HCT116 (cell line): Measurements from ENCODE around the gene ARAP1. TPM values are rescaled to one million over a fixed set of nuclear protein-coding genes. Genes with fewer than 3 reads are reported as not detected.

Experiments
- ATAC-seq: fragments of 200-7000 bp; cut with Tn5 transposase; 2 replicates; pipeline ENCODE4 v1.9.1; 2020; ENCODE audit warnings: mild to moderate bottlenecking, moderate library complexity
- BruUV-seq: library from RNA; stranded (reverse); fragments of 400-500 nt; replicated peaks from 2 replicates; lab custom pipeline; 2021; lab: Mats Ljungman, UMichigan
- CTCF ChIA-PET: fragments of 300-600 bp; sonication (Branson Sonifier 250); formaldehyde crosslinking; loops from one replicate; lab custom pipeline; 2021; ENCODE audit warnings: antibody characterized with exemption; lab: Charles Lee
- POLR2A ChIA-PET: fragments of 300-600, 350-600 bp; sonication (Branson Sonifier 250); formaldehyde crosslinking; loops from one replicate; lab custom pipeline; 2021; ENCODE audit warnings: antibody characterized with exemption; lab: Charles Lee
- RAD21 ChIA-PET, 2 experiments: fragments of 300-600 bp; sonication (Branson Sonifier 250); formaldehyde crosslinking; loops; one replicate each; lab custom pipeline; 2023; ENCODE audit warnings: low total read pairs in 2 of 2; ENCODE audit not compliant: uncharacterized antibody in 2 of 2, unreplicated experiment in 2 of 2, low non-redundant PET in 1 of 2; lab: Charles Lee
- DNase-seq: peaks from one replicate; pipeline ENCODE4 v3.0.0-alpha.2; 2010; ENCODE audit warnings: low read depth, low spot score
- H2AFZ ChIP-seq: fragments of 200-600 bp; shearing (Covaris generic), sonication (generic); 2 replicates; pipeline ENCODE4 v1.6.1; 2017; ENCODE audit warnings: low read depth, mixed run types, mixed read lengths, antibody characterized with exemption, low read length; ENCODE audit not compliant: poor library complexity, severe bottlenecking
- H3K27ac ChIP-seq: 2 replicates; pipeline ENCODE4 v1.5.1; 2012; ENCODE audit warnings: low read depth, low read length
- H3K27me3 ChIP-seq: fragments of 200-600 bp; sonication (generic); 2 replicates; pipeline ENCODE4 v1.6.1; 2016; ENCODE audit warnings: mixed run types, low read length, mixed read lengths; ENCODE audit not compliant: insufficient read depth
- H3K36me3 ChIP-seq, 2 experiments: fragments of 200-500 bp in 1 of 2; fragments of 200-600 bp in 1 of 2; sonication (Bioruptor generic) in 1 of 2; sonication (generic) in 1 of 2; 2 replicates each; pipeline versions ENCODE4 v1.5.1 to v1.6.1; 2014 to 2016; ENCODE audit warnings: low read length in 2 of 2, inconsistent platforms in 1 of 2, mixed read lengths in 1 of 2, mixed run types in 1 of 2; ENCODE audit not compliant: insufficient read depth in 2 of 2, control insufficient read depth in 1 of 2
- H3K4me1 ChIP-seq, 2 experiments: fragments of 200-600 bp in 1 of 2; sonication (generic) in 1 of 2; 2 replicates each; pipeline versions ENCODE4 v1.5.1 to v1.6.1; 2012 to 2017; ENCODE audit warnings: low read length in 2 of 2, inconsistent platforms in 1 of 2, mild to moderate bottlenecking in 1 of 2, mixed read lengths in 1 of 2, mixed run types in 1 of 2, moderate library complexity in 1 of 2; ENCODE audit not compliant: insufficient read depth in 2 of 2, control insufficient read depth in 1 of 2
- H3K4me2 ChIP-seq: fragments of 200-600 bp; sonication (generic); 2 replicates; pipeline ENCODE4 v1.6.1; 2017; ENCODE audit warnings: mixed run types, low read length, mixed read lengths
- H3K4me3 ChIP-seq, 2 experiments: fragments of 200-600 bp in 1 of 2; sonication (generic) in 1 of 2; replicated peaks in 1 of 2; 2 replicates each; pipeline ENCODE4 v1.5.1; 2011 to 2016; ENCODE audit warnings: low read length in 2 of 2, control low read depth in 1 of 2, low read depth in 1 of 2, mild to moderate bottlenecking in 1 of 2, mixed read lengths in 1 of 2, mixed run types in 1 of 2
- H3K79me2 ChIP-seq: fragments of 200-600 bp; sonication (generic); 2 replicates; pipeline ENCODE4 v1.6.1; 2017; ENCODE audit warnings: mild to moderate bottlenecking, mixed run types, low read length, moderate library complexity, mixed read lengths; ENCODE audit not compliant: insufficient read depth
- H3K9ac ChIP-seq: fragments of 200-600 bp; sonication (generic); 2 replicates; pipeline ENCODE4 v1.6.1; 2016; ENCODE audit warnings: low read length, mixed read lengths
- H3K9me2 ChIP-seq: fragments of 200-600 bp; sonication (generic), shearing (Covaris generic); 2 replicates; pipeline ENCODE4 v1.6.1; 2017; ENCODE audit warnings: mixed run types, mild to moderate bottlenecking, moderate library complexity; ENCODE audit not compliant: insufficient read depth
- H3K9me3 ChIP-seq, 2 experiments: fragments of 200-500 bp in 1 of 2; fragments of 200-600 bp in 1 of 2; sonication (Bioruptor generic) in 1 of 2; sonication (generic) in 1 of 2; 2 replicates each; pipeline ENCODE4 v1.6.1; 2014 to 2017; ENCODE audit warnings: low read length in 2 of 2, mixed read lengths in 2 of 2, inconsistent platforms in 1 of 2, low read depth in 1 of 2, mild to moderate bottlenecking in 1 of 2, mixed run types in 1 of 2, moderate library complexity in 1 of 2; ENCODE audit not compliant: control insufficient read depth in 1 of 2, insufficient read depth in 1 of 2
- H4K20me1 ChIP-seq: fragments of 200-600 bp; sonication (generic), shearing (Covaris generic); 2 replicates; pipeline ENCODE4 v1.6.1; 2017; ENCODE audit warnings: mixed run types, mild to moderate bottlenecking, moderate library complexity; ENCODE audit not compliant: insufficient read depth
- ATF3 ChIP-seq: IDR thresholded peaks from 2 replicates; pipeline ENCODE4 v1.6.1; 2012
- CTCF ChIP-seq, 3 experiments: fragments of 200-600 bp in 1 of 3; sonication (generic) in 1 of 3; IDR thresholded peaks in 2 of 3; conservative IDR thresholded peaks in 1 of 3; 2 replicates each; pipeline ENCODE4 v1.5.1; 2012 to 2017; ENCODE audit warnings: low read depth in 2 of 3, low read length in 2 of 3, antibody characterized with exemption in 1 of 3, borderline replicate concordance in 1 of 3, control low read depth in 1 of 3, mild to moderate bottlenecking in 1 of 3, mixed read lengths in 1 of 3, mixed run types in 1 of 3, moderate library complexity in 1 of 3; ENCODE audit not compliant: insufficient read depth in 1 of 3
- ELF1 ChIP-seq: IDR thresholded peaks from 2 replicates; pipeline ENCODE4 v1.6.1; 2012; ENCODE audit warnings: low read depth, borderline replicate concordance
- EZH2 ChIP-seq: fragments of 200-600 bp; sonication (generic); IDR thresholded peaks from 2 replicates; pipeline ENCODE4 v1.6.1; 2017; ENCODE audit warnings: antibody characterized with exemption, mixed run types
- EZH2phosphoT487 ChIP-seq: fragments of 200-600 bp; IDR thresholded peaks from 2 replicates; pipeline ENCODE4 v1.6.1; 2018; ENCODE audit warnings: antibody characterized with exemption, borderline replicate concordance
- MAX ChIP-seq: IDR thresholded peaks from 2 replicates; pipeline ENCODE4 v1.6.1; 2012
- SRF ChIP-seq: IDR thresholded peaks from 2 replicates; pipeline ENCODE4 v1.6.1; 2012; ENCODE audit warnings: low read depth
- ZNF274 ChIP-seq: fragments of 200-500 bp; sonication (Bioruptor generic); IDR thresholded peaks from 2 replicates; pipeline ENCODE4 v1.6.1; 2014; ENCODE audit warnings: mild to moderate bottlenecking, low read depth, low read length, inconsistent platforms
- intact Hi-C: fragments of 100-400 bp; cut with micrococcal nuclease; formaldehyde crosslinking; loops from 2 replicates; pipeline ENCODE4 v1.10.0; 2022
- total RNA-seq: library from RNA; stranded (reverse); gene quantifications from one replicate; pipeline ENCODE4 v1.2.1, GENCODE V29; 2021; ENCODE audit not compliant: unreplicated experiment

ARAP1 gene
- total RNA-seq, 1 experiment from 2014 or later, result 57.4 TPM

DNA sequence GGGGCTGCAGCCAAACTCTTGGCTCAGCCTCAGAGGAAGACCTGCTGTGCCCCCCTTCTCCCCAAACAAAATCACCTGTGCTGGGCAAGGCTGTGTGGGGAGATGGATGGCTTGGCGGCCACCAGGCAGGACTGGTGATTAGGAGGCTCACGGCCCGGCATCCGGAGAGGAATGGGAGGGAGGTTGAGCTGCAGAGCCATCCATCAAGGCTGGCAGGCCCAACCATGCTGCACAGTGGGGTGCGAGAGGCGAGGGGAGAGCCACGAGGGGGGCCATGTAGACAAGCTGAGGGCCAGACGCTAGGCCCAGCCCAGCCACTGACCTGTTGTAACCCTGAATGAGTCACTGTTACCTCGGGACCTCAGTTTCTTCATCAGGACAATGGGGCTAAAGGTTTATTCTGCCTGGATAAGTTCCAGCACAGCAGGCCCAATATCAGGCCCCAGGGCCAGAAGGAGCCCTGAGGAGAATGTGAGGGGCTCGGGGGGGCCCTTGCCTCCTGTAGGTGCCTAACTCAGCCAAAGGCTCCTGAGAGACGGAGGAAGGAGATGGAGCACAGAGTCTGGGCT lies 96.2 kb downstream of the ARAP1 start:
- Histone ChIP-seq H2AFZ (no peak overlapping the region), H3K79me2 (no peaks in the 10 kb centered on the region), H3K9me2 (no peaks in the 10 kb centered on the region), H4K20me1 (no peaks in the 10 kb centered on the region), H3K4me1 (peaks cover 0 to 6% of the 10 kb centered on the region in 2 experiments; a peak in 2 of 4 replicates), H3K9ac (no peak overlapping the region), H3K27ac (no peak overlapping the region), H3K36me3 (no peaks in the 10 kb centered on the region), H3K4me2 (no peak overlapping the region), H3K9me3 (no peaks in the 10 kb centered on the region), H3K4me3 (no peak overlapping the region), H3K27me3 (no peaks in the 10 kb centered on the region)
- ChIA-PET POLR2A (no interaction called here), RAD21 (no interaction called here), CTCF (no interaction called here)
- no peak for DNase-seq
- no peak for TF ChIP-seq EZH2phosphoT487
- no peak for TF ChIP-seq EZH2
- no peak for TF ChIP-seq MAX
- no peak for TF ChIP-seq ATF3
- TF ChIP-seq SRF, result no peak
- no peak for TF ChIP-seq CTCF (IDR thresholded peaks at IDR 0.05 in 2 of 3, conservative IDR thresholded peaks at IDR 0.05 in 1 of 3; ENCODE audit: borderline replicate concordance in 1 of 3, insufficient read depth in 1 of 3, low read depth in 2 of 3, low read length in 2 of 3)
- no peak for TF ChIP-seq ELF1
- no peak for TF ChIP-seq ZNF274
- BruUV-seq, result no TSS peak
- ATAC-seq, result no peak
- intact Hi-C loops, result no loop called here
